ENCODE measurements around the gene OR10J5.
"Not testable (repeated sequence)": the region's sequence is repeated elsewhere in the genome, so short reads cannot be mapped to it uniquely, and the experiment has no call there.

OR10J5 gene, protein sequence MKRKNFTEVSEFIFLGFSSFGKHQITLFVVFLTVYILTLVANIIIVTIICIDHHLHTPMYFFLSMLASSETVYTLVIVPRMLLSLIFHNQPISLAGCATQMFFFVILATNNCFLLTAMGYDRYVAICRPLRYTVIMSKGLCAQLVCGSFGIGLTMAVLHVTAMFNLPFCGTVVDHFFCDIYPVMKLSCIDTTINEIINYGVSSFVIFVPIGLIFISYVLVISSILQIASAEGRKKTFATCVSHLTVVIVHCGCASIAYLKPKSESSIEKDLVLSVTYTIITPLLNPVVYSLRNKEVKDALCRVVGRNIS

GRCh38 chr1:159535907-159536306 is at the start of gene OR10J5:
Gene OR10J5, minus strand, starts transcription at chr1:159536007. Its CDS starts 0 bp downstream, at chr1:159536007.
- DNase-seq (ENCODE audit: low read depth), result no peak

GRCh38 chr1:159584536-159584935 is 48.7 kb upstream of the OR10J5 start:
- no peak for DNase-seq (ENCODE audit: low read depth)

DNA sequence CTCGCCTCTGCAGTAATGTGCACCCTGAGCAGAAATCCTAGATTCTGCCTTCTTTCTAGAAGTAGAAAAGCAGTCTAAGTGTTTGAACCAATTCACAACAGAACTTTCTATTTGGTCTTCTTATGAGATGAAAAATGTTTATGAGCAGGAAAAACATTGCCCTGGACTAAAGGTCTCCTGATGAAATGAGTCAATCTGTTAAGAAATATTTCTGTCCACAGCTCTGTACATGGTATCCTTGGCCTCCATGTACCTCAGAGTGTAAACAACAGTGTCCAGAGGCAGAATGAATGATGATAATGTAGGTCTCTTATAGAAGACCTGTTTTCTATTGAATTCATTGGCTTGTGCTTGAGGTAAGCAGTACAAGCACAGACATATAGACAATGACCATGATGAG is 45.6 kb upstream of the OR10J5 start:
- DNase-seq (ENCODE audit: low read depth), result no peak

DNA sequence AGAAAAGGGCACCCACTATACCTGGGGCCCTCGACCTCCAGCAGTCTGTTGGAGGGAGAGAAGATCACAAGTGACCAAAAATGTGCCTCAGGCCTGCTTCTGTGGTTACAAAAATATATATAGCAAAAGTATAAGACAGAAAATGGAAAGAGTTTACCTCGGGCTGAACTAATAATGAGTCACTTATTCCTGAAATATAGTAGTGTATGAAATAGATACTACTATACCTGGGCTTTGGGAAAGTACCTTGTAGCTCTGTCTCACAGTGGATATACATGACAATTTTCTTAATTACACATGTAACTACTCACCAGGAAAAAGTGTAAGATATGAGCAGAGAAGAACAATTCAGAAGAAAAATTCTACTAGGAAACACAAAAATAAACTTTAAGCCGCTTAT is 44.5 kb upstream of the OR10J5 start:
- no peak for DNase-seq (ENCODE audit: low read depth)

GRCh38 chr1:159577446-159577845 is 41.6 kb upstream of the OR10J5 start:
- no peak for DNase-seq (ENCODE audit: low read depth)

GRCh38 chr1:159562680-159563079 is 26.9 kb upstream of the OR10J5 start:
- DNase-seq (ENCODE audit: low read depth), result no peak

DNA sequence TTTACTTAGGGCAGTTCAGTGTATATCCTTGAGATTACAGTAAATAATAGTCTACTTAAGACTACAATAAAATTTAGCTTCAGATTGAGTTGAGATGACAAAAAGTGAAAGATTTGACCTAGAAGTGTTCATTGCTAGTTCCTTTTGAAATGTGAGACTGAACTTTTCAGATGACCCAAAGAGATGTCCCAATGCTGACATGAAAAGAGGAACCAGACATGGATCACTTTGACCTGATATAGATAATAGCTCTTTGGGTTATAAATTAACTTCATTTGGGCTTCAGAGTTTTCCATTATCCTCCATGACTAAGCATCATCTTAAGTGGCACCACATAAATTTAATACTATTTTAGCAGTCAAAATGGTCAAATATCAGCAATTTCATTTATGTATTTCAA is 25.7 kb upstream of the OR10J5 start:
- no peak for DNase-seq (ENCODE audit: low read depth)

DNA sequence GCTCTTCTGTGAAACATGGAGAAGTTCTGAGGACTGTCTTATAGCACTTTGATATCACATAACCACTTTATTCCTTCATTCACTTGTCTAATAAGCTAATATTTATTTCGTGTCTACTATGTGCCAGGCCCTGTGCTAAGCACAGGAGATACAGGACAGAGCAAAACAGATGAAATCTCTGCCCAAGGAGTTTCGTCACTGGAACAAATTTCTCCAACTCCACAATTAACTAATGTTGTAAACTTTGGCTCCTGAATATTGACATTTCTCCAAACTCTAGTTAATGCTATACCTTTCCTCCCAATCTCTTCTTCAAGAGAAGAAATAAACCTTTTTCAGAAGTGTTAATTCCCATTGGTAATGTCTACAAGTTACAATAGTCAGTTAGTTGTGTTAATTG is 24.8 kb upstream of the OR10J5 start:
- DNase-seq (ENCODE audit: low read depth), result no peak

GRCh38 chr1:159556931-159557369 is 21.1 kb upstream of the OR10J5 start:
- DNase-seq (ENCODE audit: low read depth), result no peak

DNA sequence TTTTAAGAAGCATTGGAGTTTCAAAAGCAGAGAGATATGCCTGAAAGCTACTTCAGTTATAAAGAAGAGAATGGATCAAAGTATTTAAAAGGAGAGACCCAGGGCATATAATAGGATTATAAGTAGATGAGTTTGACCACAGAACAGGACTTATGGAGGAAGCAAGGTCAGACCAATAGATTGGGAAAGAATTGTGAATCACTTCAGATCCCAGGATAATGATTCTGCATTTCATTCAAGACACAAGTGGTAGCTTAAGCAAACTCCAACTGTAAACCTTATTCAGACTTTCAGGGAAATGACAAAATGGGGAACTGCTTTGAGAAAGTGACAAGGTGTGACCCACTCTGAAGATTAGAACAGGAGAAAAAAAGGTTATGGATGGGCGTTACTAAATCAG is 18.9 kb upstream of the OR10J5 start:
- DNase-seq (ENCODE audit: low read depth), result no peak

GRCh38 chr1:159554261-159554660 is 18.5 kb upstream of the OR10J5 start:
- DNase-seq (ENCODE audit: low read depth), result no peak

DNA sequence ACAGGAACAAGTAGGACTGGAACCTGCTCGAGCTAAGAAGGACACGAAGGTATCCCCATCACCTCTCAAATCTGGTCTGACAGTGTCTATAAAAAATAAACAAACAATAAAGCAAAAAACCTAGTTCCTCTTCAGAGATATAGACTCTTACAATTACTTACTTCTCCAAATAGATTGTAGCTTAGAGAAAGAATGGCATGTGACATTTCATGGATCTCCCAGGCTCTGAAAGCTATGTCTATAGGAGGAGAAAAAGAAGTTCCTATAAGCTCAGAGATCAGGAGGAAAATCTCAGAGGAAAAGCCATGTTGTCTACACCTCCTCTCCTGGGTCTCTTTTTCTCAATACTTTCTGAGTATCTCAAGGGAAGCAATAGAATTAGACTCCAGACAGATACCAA is 12.3 kb upstream of the OR10J5 start:
- DNase-seq (ENCODE audit: low read depth), result no peak

- DNase-seq (ENCODE audit: low read depth), result no peak
Measured at GRCh38 chr1:159532922-159533321, 2.9 kb downstream of the OR10J5 start.

DNA sequence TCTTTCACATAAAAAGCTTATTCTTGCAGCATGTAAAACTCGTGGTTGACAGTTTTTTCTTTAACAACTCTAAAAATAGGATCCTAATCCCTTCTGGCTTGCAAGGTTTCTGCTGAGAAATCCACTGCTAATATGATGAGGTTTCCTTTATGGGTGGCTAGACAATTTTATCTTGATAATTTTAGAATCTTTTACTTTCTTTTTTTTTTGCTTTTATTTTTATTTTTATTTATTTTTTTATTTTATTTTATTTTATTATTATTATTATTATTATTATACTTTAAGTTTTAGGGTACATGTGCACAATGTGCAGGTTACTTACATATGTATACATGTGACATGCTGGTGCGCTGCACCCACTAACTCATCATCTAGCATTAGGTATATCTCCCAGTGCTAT is 11.0 kb downstream of the OR10J5 start:
- DNase-seq (ENCODE audit: low read depth), result not testable (repeated sequence)

GRCh38 chr1:159510229-159510541 is 25.6 kb downstream of the OR10J5 start:
- no peak for DNase-seq (ENCODE audit: low read depth)

DNA sequence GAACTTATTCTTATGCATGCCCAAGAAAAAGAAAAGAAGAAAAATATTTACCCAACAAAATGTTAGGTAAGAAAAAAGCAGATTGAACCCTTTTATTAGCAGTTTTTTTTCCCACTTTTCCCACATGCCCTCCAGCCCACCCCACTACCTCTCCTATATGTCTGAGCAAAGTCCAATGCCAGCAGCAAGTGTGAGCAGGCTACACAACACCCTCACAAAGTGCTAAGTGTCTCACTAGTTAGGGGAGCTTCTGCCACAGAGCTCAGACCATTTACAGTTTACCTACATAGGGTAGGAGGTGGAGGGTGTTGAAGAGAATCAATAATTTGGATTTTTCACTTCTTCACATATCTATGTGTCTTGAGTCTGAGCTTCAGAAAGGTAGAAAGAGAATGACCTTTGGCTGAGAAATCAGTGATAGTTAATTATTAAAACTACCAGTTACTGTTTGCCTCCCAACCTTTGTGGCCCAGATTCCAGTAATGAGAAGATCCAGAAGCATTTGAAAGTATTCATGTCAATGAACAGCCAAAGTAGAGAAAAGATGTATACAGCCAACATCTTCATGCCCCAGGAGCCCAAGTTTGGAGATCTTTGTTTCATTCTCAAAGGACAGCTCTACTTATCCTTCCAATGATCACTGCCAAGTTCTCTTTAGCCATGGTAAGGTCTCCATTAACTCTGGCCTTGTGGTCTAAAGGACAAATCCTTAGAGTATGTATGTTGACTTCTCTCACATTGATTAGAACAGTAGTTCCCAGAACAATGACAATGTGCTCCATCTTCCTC is 26.2 kb downstream of the OR10J5 start:
- no peak for DNase-seq (ENCODE audit: low read depth)

DNA sequence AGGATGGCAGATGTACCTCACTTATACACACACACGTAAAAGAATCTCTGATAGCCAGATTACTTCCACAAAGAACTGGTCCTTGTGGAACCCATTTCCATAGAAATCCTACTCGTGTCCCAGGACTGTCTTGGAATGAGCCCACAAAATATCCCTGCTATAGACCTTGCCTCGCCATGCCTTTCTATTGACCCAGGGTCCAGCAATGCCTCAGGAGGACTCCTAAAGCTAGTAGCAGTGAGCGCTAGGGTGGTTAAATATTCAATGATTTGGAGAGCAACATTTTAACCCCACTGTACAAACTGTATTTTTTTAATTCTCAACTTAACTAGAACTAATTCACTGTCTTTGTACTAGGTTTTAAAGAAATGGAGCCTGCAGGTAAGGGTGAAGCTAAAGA is 26.9 kb downstream of the OR10J5 start:
- no peak for DNase-seq (ENCODE audit: low read depth)

DNA sequence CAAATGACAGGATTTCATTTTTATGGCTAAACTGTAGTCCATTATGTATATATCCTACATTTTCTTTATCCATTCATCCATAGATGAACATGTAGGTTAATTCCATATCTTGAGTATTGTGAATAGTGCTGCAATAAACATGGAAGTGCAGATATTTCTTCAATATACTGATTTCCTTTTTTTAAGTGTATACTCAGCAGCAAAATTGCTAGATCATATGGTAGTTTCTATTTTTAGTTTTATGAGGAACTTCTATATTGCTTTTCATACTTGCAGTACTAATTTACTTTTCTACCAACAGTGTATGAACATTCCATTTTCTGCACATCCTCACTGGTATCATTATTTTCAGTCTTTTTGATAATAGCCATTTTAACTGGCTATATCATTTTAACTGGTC is 30.1 kb downstream of the OR10J5 start:
- DNase-seq (ENCODE audit: low read depth), result no peak

DNA sequence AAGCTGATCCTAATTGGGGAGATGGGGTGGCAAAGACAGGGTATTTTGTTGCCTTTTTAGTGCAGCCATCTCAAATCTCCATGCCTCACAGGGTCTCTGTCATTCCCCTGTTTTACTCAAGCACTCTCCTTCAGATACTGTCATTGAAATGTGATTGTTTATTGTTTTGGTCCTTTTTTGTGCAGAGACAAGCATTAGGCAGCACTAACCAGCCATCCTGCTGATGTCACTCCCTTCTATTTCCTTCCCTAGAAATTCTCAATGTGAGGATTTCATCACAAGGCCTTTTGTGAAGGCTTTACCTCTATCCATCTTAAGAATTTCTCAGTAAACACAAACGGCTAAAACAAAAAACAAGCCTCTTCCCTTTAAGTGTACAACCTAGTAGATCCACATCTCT is 34.7 kb downstream of the OR10J5 start:
- no peak for DNase-seq (ENCODE audit: low read depth)

DNA sequence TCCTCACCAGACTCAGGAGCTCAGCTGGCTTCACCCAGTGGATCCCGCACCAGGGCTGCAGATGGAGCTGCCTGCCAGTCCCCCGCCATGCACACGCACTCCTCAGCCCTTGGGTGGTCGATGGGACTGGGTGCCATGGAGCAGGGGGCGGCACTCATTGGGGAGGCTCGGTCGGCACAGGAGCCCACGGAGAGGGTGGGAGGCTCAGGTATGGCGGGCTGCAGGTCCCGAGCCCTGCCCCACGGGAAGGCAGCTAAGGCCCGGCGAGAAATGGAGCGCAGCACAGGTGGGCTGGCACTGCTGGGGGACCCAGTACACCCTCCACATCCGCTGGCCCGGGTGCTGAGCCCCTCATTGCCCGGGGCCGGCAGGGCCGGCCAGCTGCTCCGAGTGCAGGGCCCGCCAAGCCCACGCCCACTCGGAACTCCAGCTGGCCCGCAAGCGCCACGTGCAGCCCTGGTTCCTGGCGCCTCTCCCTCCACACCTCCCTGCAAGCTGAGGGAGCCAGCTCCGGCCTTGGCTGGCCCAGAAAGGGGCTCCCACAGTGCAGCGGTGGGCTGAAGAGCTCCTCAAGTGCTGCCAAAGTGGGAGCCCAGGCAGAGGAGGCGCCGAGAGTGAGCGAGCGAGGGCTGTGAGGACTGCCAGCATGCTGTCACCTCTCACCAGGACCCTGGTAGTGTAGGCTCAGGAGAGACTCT is 41.1 kb downstream of the OR10J5 start:
- not testable (repeated sequence) for DNase-seq (ENCODE audit: low read depth)

GRCh38 chr1:159493354-159493753 is 42.5 kb downstream of the OR10J5 start:
- no peak for DNase-seq (ENCODE audit: low read depth)

DNA sequence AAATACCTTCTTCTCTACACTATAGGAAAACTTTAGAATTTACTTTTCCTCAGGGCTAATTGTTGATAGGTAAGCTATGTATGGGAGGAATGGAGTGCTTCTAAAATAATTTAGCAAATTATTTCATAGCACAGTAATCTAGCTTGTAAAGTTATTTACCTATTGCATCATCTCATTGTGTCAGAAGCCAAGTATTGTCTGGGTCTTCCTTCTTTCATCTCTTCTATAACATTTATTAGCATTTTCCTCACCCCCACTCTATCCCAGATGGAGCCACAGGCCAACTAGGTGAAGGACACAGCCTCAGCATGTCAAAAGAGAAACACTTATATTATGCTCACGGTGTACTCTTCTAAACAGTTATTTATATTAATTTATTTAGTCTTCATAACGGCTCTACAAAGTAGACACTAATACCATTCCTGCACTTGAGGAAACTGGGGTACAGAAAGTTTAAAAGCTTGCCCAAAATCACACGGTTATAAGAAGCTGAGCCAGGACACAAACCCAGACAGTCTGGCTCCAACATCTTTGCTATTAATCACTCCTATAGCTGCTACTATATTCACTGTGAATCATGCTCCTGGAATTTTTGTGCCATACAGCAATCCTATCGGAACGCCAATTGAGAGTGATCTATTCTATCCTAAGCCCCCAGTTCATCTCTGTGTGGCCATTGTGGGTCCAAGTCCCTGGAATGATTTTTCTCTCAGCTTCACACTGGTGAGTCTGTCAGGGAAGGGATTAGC is 43.1 kb downstream of the OR10J5 start:
- DNase-seq (ENCODE audit: low read depth), result no peak

All from activated gamma-delta T cell treated with anti-CD3 and anti-CD28 coated beads, Interleukin-2, amount 50 U/mL, for 16 hours (primary cell).